Measurements from ENCODE around the gene FABP3. TPM values are rescaled to one million over a fixed set of nuclear protein-coding genes. Genes with fewer than 3 reads are reported as not detected.

The FABP3 gene
- polyA plus RNA-seq, 1 experiment, result 14.5 TPM

DNA sequence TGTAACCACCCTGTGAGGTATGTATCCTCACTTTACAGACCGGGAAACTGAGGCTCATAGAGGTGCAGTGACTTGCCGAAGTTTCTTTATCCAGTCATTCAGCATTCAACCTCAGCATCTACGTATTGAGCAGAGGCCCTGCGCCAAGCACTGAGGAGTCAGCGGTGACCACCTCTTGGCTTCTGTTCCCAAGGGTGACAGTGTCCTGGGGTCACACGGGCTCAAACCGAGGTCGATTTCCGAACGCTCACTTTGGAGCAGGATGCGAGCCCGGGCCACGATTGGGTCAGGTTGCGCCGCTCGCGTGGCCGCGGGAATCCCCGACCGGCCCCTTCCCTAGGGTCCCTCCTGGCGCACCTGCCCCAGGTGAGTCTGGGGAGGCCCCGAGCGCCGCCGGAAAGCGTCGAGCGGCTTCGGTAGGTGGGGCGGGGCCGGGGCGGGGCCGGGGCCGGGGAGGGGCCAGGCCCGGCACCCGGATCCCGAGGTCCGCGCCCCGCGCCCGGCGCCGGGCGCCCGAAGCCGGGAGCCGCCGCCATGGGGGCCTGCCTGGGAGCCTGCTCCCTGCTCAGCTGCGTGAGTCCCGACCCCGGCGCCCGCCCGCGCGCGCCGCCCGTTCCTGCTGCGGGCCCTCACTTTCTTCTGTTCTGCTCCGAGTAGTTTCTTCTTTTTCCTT, 40.0 kb upstream of the FABP3 start, which contains the start of gene SERINC2:
Gene SERINC2 (plus strand): TSS at position 482 of the 673 bp plus-strand sequence. CDS start 53 bp downstream, at position 535.
- Histone ChIP-seq H3K27me3 (ENCODE audit: control insufficient read depth, insufficient read depth, low read length) (no peaks in the 10 kb centered on the region), H3K4me3 (ENCODE audit: low read depth, low read length) (peak within 1 kb of the TSS; percentile 85), H3K9me3 (ENCODE audit: control insufficient read depth, insufficient read depth, low read length) (no peaks in the 10 kb centered on the region; the same call in 1 of the 2 replicates), H3K27ac (ENCODE audit: low read depth, low read length) (no peak within 1 kb of the TSS)
- no peak for DNase-seq (ENCODE audit: low read depth, low spot score)
- POLR2A ChIA-PET, result interaction anchor here (0.9 to 1.7 kb wide), 2 partner anchors 16 to 18 kb away, joined by 3 to 5 read pairs; no protein-coding TSS in a partner anchor
- TF ChIP-seq, protein P1, sequence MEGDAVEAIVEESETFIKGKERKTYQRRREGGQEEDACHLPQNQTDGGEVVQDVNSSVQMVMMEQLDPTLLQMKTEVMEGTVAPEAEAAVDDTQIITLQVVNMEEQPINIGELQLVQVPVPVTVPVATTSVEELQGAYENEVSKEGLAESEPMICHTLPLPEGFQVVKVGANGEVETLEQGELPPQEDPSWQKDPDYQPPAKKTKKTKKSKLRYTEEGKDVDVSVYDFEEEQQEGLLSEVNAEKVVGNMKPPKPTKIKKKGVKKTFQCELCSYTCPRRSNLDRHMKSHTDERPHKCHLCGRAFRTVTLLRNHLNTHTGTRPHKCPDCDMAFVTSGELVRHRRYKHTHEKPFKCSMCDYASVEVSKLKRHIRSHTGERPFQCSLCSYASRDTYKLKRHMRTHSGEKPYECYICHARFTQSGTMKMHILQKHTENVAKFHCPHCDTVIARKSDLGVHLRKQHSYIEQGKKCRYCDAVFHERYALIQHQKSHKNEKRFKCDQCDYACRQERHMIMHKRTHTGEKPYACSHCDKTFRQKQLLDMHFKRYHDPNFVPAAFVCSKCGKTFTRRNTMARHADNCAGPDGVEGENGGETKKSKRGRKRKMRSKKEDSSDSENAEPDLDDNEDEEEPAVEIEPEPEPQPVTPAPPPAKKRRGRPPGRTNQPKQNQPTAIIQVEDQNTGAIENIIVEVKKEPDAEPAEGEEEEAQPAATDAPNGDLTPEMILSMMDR (IDR thresholded peaks at IDR 0.05; ENCODE audit: low read depth, low read length), result no peak
- CTCF ChIA-PET, result interaction anchor here (3.6 to 5.2 kb wide), 2 partner anchors 9 to 18 kb away, joined by 20 to 40 read pairs; no protein-coding TSS in a partner anchor

DNA sequence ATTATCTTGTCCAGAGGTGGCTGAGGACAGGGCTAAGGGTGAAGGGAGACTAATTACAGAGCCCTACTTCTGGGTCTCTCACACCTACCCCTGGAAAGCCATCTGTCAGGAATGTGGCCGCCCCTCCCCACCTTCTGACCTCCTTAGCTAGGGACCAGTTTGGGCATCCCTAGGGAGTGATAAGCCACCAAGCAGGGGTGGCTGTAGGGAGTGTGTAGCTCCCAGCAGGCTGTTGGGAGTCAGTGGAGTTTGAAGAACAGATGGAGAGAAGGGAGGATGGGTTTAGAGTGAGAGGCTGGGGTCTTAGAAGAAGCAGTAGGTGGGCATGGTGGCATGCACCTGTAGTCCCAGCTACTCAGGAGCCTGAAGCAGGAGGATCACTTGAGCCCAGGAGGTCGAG, 39.3 kb upstream of the FABP3 start:
- Histone ChIP-seq H3K9me3 (ENCODE audit: control insufficient read depth, insufficient read depth, low read length) (no peaks in the 10 kb centered on the region; the same call in 1 of the 2 replicates), H3K4me3 (ENCODE audit: low read depth, low read length) (no peak overlapping the region), H3K27ac (ENCODE audit: low read depth, low read length) (no peak overlapping the region), H3K27me3 (ENCODE audit: control insufficient read depth, insufficient read depth, low read length) (no peaks in the 10 kb centered on the region)
- TF ChIP-seq, protein P1 (IDR thresholded peaks at IDR 0.05; ENCODE audit: low read depth, low read length), result no peak
- ChIA-PET POLR2A (interaction anchor here (0.7 to 0.9 kb wide), 2 partner anchors 15 to 195 kb away, joined by 3 read pairs; no protein-coding TSS in a partner anchor), CTCF (interaction anchor here (0.7 to 5.2 kb wide), 3 partner anchors 9 to 17 kb away, joined by 4 to 40 read pairs (median 20); no protein-coding TSS in a partner anchor)
- DNase-seq (ENCODE audit: low read depth, low spot score), result no peak

DNA sequence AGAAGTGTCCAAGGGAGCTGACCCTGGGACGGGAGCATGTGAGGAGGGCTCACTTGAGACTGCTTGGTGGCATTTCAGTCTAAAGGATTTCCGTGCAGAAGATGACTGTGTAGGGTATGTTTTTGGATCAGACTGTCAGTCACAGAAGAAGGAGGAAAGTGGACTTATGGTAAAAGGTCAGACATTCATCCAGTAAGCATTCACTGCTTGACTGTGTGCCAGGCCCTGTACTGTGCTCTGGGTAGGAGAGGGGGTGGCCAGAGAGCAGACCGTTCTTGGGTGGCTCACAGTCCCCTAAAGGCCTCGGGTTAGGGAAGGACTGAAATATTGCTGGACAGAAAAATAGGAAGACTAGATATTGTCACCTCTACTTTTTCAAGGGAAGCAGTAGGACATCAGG, 38.0 kb upstream of the FABP3 start:
- ChIA-PET POLR2A (interaction anchor here (0.6 kb wide), 1 partner anchor 9 kb away, joined by 3 read pairs; no protein-coding TSS in a partner anchor), CTCF (interaction anchor here (1.2 to 5.2 kb wide), 3 partner anchors 11 to 16 kb away, joined by 3 to 40 read pairs (median 20); no protein-coding TSS in a partner anchor)
- TF ChIP-seq, protein P1 (IDR thresholded peaks at IDR 0.05; ENCODE audit: low read depth, low read length), result no peak
- H3K27ac ChIP-seq (ENCODE audit: low read depth, low read length), result peak overlapping the region; percentile 52
- H3K27me3 ChIP-seq (ENCODE audit: control insufficient read depth, insufficient read depth, low read length), result no peaks in the 10 kb centered on the region
- no peak for DNase-seq (ENCODE audit: low read depth, low spot score)
- H3K9me3 ChIP-seq (ENCODE audit: control insufficient read depth, insufficient read depth, low read length), result no peaks in the 10 kb centered on the region; the same call in 1 of the 2 replicates
- no peak overlapping the region for H3K4me3 ChIP-seq (ENCODE audit: low read depth, low read length)

- ChIA-PET CTCF (interaction anchor here (1.2 to 5.2 kb wide), 3 partner anchors 11 to 15 kb away, joined by 3 to 40 read pairs (median 20); no protein-coding TSS in a partner anchor), POLR2A (interaction anchor here (0.6 to 1.4 kb wide), 3 partner anchors 12 to 130 kb away, joined by 3 to 12 read pairs (median 8); no protein-coding TSS in a partner anchor)
- Histone ChIP-seq H3K9me3 (ENCODE audit: control insufficient read depth, insufficient read depth, low read length) (no peaks in the 10 kb centered on the region; the same call in 1 of the 2 replicates), H3K27ac (ENCODE audit: low read depth, low read length) (peak overlapping the region; percentile 52), H3K4me3 (ENCODE audit: low read depth, low read length) (no peak overlapping the region), H3K27me3 (ENCODE audit: control insufficient read depth, insufficient read depth, low read length) (no peaks in the 10 kb centered on the region)
- no peak for DNase-seq (ENCODE audit: low read depth, low spot score)
- TF ChIP-seq, protein P1 (IDR thresholded peaks at IDR 0.05; ENCODE audit: low read depth, low read length), result no peak
Measured at GRCh38 chr1:31409946-31410858, 37.3 kb upstream of the FABP3 start.
